ENCODE results near the gene HSPA6. TPM values are rescaled to one million over a fixed set of nuclear protein-coding genes. Genes with fewer than 3 reads are reported as not detected.

Gene HSPA6
- total and polyA plus RNA-seq, 2 experiments from 2014 or later, result 0.50 to 13.2 TPM

- H3K36me3 ChIP-seq (replicated peaks; ENCODE audit: insufficient read depth, low read depth), result no peaks in the 10 kb centered on the region
- no peaks in the 10 kb centered on the region for H3K9me2 ChIP-seq (replicated peaks; ENCODE audit: insufficient read depth)
- H3K4me3 ChIP-seq, result no peak overlapping the region
- no peak overlapping the region for H3K4me2 ChIP-seq
- no peaks in the 10 kb centered on the region for H3K4me1 ChIP-seq (ENCODE audit: insufficient read depth)
- WGBS (ENCODE audit: low lambda C conversion rate, missing lambda C conversion rate), result 75% methylated on average over 2 of the region's 2 CpGs
- no peak for TF ChIP-seq CTCF (IDR thresholded peaks at IDR 0.05; ENCODE audit: poor library complexity)
- TF ChIP-seq EZH2phosphoT487 (IDR thresholded peaks at IDR 0.05; ENCODE audit: low read depth, severe bottlenecking, unreplicated experiment), result no peak
- no peak for TF ChIP-seq EZH2 (IDR thresholded peaks at IDR 0.05; ENCODE audit: borderline replicate concordance)
- peaks cover 51% of the 10 kb centered on the region for H3K27me3 ChIP-seq
- H4K20me1 ChIP-seq (ENCODE audit: insufficient read depth, poor library complexity, severe bottlenecking), result no peaks in the 10 kb centered on the region
- H2AFZ ChIP-seq, result no peak overlapping the region
- H3K9me3 ChIP-seq (ENCODE audit: low read depth), result no peaks in the 10 kb centered on the region
- no peak overlapping the region for H3K27ac ChIP-seq
- no peaks in the 10 kb centered on the region for H3K79me2 ChIP-seq
- no peak for DNase-seq (ENCODE audit: low spot score)
Measured at GRCh38 chr1:161484613-161485012, 39.7 kb upstream of the HSPA6 start.

- no peak overlapping the region for H2AFZ ChIP-seq
- WGBS (ENCODE audit: low lambda C conversion rate, missing lambda C conversion rate), result 49% methylated on average over 8 of the region's 8 CpGs
Measured at GRCh38 chr1:161486806-161487741, 37.3 kb upstream of the HSPA6 start.

GRCh38 chr1:161491472-161491871 lies 32.9 kb upstream of the HSPA6 start:
- H2AFZ ChIP-seq, result no peak overlapping the region
- H3K4me3 ChIP-seq, result no peak overlapping the region
- no peaks in the 10 kb centered on the region for H3K9me2 ChIP-seq (replicated peaks; ENCODE audit: insufficient read depth)
- no peaks in the 10 kb centered on the region for H4K20me1 ChIP-seq (ENCODE audit: insufficient read depth, poor library complexity, severe bottlenecking)
- H3K4me1 ChIP-seq (ENCODE audit: insufficient read depth), result no peaks in the 10 kb centered on the region
- no peak overlapping the region for H3K4me2 ChIP-seq
- no peak for TF ChIP-seq CTCF (IDR thresholded peaks at IDR 0.05; ENCODE audit: poor library complexity)
- WGBS (ENCODE audit: low lambda C conversion rate, missing lambda C conversion rate), result 38% methylated on average over 5 of the region's 5 CpGs
- no peak for DNase-seq (ENCODE audit: low spot score)
- H3K27ac ChIP-seq, result no peak overlapping the region
- no peaks in the 10 kb centered on the region for H3K36me3 ChIP-seq (replicated peaks; ENCODE audit: insufficient read depth, low read depth)
- H3K9me3 ChIP-seq (ENCODE audit: low read depth), result no peaks in the 10 kb centered on the region
- H3K79me2 ChIP-seq, result no peaks in the 10 kb centered on the region
- peaks cover 47% of the 10 kb centered on the region for H3K27me3 ChIP-seq

More at GRCh38 chr1:161486806-161487741, 37.3 kb upstream of the HSPA6 start:
- peak; percentile 80 for DNase-seq (ENCODE audit: low spot score)
- no peaks in the 10 kb centered on the region for H4K20me1 ChIP-seq (ENCODE audit: insufficient read depth, poor library complexity, severe bottlenecking)
- no peak overlapping the region for H3K27ac ChIP-seq
- TF ChIP-seq CTCF (IDR thresholded peaks at IDR 0.05; ENCODE audit: poor library complexity) (peak; percentile 73), EZH2 (IDR thresholded peaks at IDR 0.05; ENCODE audit: borderline replicate concordance) (no peak)
- H3K4me1 ChIP-seq (ENCODE audit: insufficient read depth), result no peaks in the 10 kb centered on the region
- H3K27me3 ChIP-seq, result peaks cover 64% of the 10 kb centered on the region
- H3K4me2 ChIP-seq, result no peak overlapping the region
- H3K9me3 ChIP-seq (ENCODE audit: low read depth), result no peaks in the 10 kb centered on the region
- H3K36me3 ChIP-seq (replicated peaks; ENCODE audit: insufficient read depth, low read depth), result no peaks in the 10 kb centered on the region
- H3K9me2 ChIP-seq (replicated peaks; ENCODE audit: insufficient read depth), result no peaks in the 10 kb centered on the region
- no peaks in the 10 kb centered on the region for H3K79me2 ChIP-seq
- no peak overlapping the region for H3K4me3 ChIP-seq
